H1 (cell line): ENCODE results near the gene ARHGAP1. TPM values are rescaled to one million over a fixed set of nuclear protein-coding genes. Genes with fewer than 3 reads are reported as not detected.

Experiments used
- CBX8 ChIP-seq: fragments of 300-800, 300-1000 bp; sonication (generic); IDR thresholded peaks from 2 replicates; pipeline ENCODE4 v1.7.1; 2016; ENCODE audit warnings: low read depth, low read length, borderline replicate concordance
- HDAC2 ChIP-seq, 2 experiments: fragments of 300-600 bp in 1 of 2; sonication (generic) in 1 of 2; IDR thresholded peaks; 2 replicates each; pipeline ENCODE4 v1.6.1; 2011 to 2012; ENCODE audit warnings: low read depth in 2 of 2, low read length in 2 of 2, mild to moderate bottlenecking in 2 of 2, moderate library complexity in 2 of 2, borderline replicate concordance in 1 of 2, inconsistent platforms in 1 of 2
- KDM5A ChIP-seq: fragments of 200-600 bp; IDR thresholded peaks from 2 replicates; pipeline ENCODE4 v1.7.1; 2012; ENCODE audit warnings: mild to moderate bottlenecking, low read length, inconsistent platforms, mixed read lengths
- SIX5 ChIP-seq: IDR thresholded peaks from 2 replicates; pipeline ENCODE4 v1.6.1; 2011; ENCODE audit warnings: mild to moderate bottlenecking, low read depth, low read length
- polyA plus RNA-seq, 7 experiments: library from polyadenylated mRNA; depleted of rRNA in 3 of 7; stranded (reverse) in 5 of 7; unstranded in 2 of 7; fragments of >200 nt in 5 of 7; fragments of 200-250 nt in 2 of 7; gene quantifications; 1 replicate in 5 of 7; 2 replicates in 1 of 7; 4 replicates in 1 of 7; pipeline versions ENCODE4 v1.2.1 to v1.2.3, GENCODE V29; 2011 to 2013; ENCODE audit warnings: missing spikeins in 2 of 7, mixed read lengths in 2 of 7
- total RNA-seq: library from RNA; stranded (reverse); fragmentation: NEBNext Ultra II Directional; extraction: Animal tissue kit (Norgen Biotek cat#: 25700); gene quantifications from 2 replicates; pipeline ENCODE4 v1.2.1, GENCODE V29; 2021
- TF ChIP-seq, protein P1 (sequence below): IDR thresholded peaks from 2 replicates; pipeline ENCODE4 v1.6.1; 2011; ENCODE audit warnings: low read length, improper control_type of control experiment

Gene ARHGAP1
- total and polyA plus RNA-seq, 2 of the 8 experiments (the other 6 are each of a cell fraction or from before 2014, with no cell fraction given) = 28.6 to 58.8 TPM

DNA sequence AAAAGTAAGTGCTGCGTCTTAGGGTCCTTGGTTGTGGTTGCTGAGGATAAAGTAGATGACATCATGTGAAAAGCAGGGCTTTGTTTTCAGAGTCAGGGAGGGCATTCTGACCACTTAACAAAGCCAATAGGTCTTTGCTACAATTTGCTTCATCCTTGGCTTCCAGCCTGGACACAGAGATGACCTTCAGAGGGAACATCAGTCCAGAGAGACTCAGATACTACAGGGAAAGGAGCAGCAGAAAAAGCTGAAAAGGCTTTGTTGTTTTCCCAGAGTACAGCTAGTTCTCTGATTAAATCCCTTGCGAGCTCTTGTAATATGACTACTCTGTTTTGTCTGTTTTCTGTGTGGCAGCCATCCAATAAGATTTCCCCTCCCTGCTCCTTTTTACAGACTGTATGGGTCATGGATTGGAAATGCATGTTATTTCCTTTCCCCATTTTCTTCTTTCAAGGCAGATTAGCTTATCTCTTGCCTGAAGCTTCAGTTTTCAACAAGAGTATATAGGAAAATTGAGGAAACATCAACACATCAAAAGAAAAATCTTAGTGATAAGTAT, 51.2 kb downstream of the ARHGAP1 start (continued):
- no peak for TF ChIP-seq KDM5A
- TF ChIP-seq HDAC2 (IDR thresholded peaks at IDR 0.05; ENCODE audit: borderline replicate concordance in 1 of 2, low read depth in 2 of 2, low read length in 2 of 2) = no peak
- no peak for TF ChIP-seq CBX8
- TF ChIP-seq, protein P1, sequence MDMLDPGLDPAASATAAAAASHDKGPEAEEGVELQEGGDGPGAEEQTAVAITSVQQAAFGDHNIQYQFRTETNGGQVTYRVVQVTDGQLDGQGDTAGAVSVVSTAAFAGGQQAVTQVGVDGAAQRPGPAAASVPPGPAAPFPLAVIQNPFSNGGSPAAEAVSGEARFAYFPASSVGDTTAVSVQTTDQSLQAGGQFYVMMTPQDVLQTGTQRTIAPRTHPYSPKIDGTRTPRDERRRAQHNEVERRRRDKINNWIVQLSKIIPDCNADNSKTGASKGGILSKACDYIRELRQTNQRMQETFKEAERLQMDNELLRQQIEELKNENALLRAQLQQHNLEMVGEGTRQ = no peak
- no peak for TF ChIP-seq SIX5
- TF ChIP-seq, all 59 proteins: peak for 0
